RWPE2 (cell line): ENCODE data around the gene GLCE.
"Not testable (repeated sequence)": the region's sequence is repeated elsewhere in the genome, so short reads cannot be mapped to it uniquely, and the experiment has no call there.

Experiments used
- ATAC-seq: fragments of 200-7000 bp; cut with Tn5 transposase; 3 replicates; pipeline ENCODE4 v1.9.1; 2021; ENCODE audit warnings: low read depth
- DNase-seq: peaks from one replicate; pipeline ENCODE4 v3.0.0-alpha.2; 2020; ENCODE audit warnings: low spot score
- H3K27ac ChIP-seq: fragments of 450-650 bp; 2 replicates; pipeline ENCODE4 v1.5.1; 2017; ENCODE audit warnings: mild to moderate bottlenecking; ENCODE audit not compliant: poor library complexity, severe bottlenecking
- H3K27me3 ChIP-seq: fragments of 250-450 bp; sonication (Bioruptor Pico); 2 replicates; pipeline ENCODE4 v1.5.1; 2021; ENCODE audit warnings: mild to moderate bottlenecking, moderate library complexity; ENCODE audit not compliant: insufficient read depth, poor library complexity, severe bottlenecking
- H3K36me3 ChIP-seq: fragments of 250-450 bp; sonication (Bioruptor Pico); 2 replicates; pipeline ENCODE4 v1.5.1; 2020; ENCODE audit warnings: low read depth, mild to moderate bottlenecking, moderate library complexity
- H3K4me1 ChIP-seq: fragments of 250-450 bp; sonication (Bioruptor Pico); 2 replicates; pipeline ENCODE4 v1.5.1; 2021; ENCODE audit warnings: mild to moderate bottlenecking, moderate library complexity; ENCODE audit not compliant: insufficient read depth, poor library complexity, severe bottlenecking
- H3K4me3 ChIP-seq: fragments of 250-450 bp; sonication (Bioruptor Pico); 2 replicates; pipeline ENCODE4 v1.5.1; 2021; ENCODE audit warnings: mild to moderate bottlenecking, moderate library complexity; ENCODE audit not compliant: severe bottlenecking
- H3K9me3 ChIP-seq: fragments of 250-450 bp; sonication (Bioruptor Pico); 2 replicates; pipeline ENCODE4 v1.5.1; 2021; ENCODE audit warnings: mild to moderate bottlenecking, moderate library complexity; ENCODE audit not compliant: severe bottlenecking
- TF ChIP-seq, protein P1 (sequence below): fragments of 450-650 bp; IDR thresholded peaks from one replicate; pipeline ENCODE4 v1.5.1; 2017; ENCODE audit warnings: mild to moderate bottlenecking, moderate library complexity; ENCODE audit not compliant: poor library complexity, severe bottlenecking

GLCE gene

DNA sequence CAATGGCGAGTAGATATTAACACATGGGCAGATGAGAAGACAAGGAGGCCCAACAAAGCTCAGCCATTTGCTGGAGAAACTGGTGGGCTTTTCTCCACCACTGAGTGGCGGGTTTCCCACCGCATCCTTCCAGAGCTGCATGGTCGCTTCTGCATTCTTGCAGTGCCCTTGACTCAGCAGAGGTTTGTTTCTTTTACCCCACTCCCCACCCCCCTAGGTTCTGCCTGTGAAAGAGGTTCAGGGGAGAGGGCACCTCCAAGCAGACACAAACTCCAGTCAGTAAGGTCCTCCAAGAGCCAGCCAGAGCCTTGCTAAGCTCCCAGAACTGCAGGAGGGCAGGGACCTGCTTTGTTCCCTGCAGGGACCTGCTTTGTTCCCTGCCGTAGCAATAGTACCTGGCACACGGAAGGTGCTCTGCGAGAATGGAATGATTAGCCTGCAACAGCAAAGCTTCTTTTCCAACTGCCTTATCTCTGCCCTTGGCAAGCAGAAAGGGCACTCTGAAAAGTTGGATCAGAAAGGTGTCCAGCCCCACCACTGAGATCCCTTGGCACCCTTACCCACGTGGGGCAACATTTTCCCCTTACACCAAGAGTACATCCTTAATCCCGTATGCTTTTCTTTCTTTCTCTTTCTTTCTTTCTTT lies 139.6 kb downstream of the GLCE start:
- TF ChIP-seq, protein P1, sequence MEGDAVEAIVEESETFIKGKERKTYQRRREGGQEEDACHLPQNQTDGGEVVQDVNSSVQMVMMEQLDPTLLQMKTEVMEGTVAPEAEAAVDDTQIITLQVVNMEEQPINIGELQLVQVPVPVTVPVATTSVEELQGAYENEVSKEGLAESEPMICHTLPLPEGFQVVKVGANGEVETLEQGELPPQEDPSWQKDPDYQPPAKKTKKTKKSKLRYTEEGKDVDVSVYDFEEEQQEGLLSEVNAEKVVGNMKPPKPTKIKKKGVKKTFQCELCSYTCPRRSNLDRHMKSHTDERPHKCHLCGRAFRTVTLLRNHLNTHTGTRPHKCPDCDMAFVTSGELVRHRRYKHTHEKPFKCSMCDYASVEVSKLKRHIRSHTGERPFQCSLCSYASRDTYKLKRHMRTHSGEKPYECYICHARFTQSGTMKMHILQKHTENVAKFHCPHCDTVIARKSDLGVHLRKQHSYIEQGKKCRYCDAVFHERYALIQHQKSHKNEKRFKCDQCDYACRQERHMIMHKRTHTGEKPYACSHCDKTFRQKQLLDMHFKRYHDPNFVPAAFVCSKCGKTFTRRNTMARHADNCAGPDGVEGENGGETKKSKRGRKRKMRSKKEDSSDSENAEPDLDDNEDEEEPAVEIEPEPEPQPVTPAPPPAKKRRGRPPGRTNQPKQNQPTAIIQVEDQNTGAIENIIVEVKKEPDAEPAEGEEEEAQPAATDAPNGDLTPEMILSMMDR: no peak
- DNase-seq: peak; percentile 39
- Histone ChIP-seq H3K9me3 (no peaks in the 10 kb centered on the region), H3K4me1 (peaks cover 5% of the 10 kb centered on the region), H3K27ac (no peak overlapping the region), H3K27me3 (peaks cover 8% of the 10 kb centered on the region), H3K4me3 (no peak overlapping the region), H3K36me3 (no peaks in the 10 kb centered on the region)
- ATAC-seq: 0 out of 3 replicates have a peak, but pooled peaks have one; percentile 9

DNA sequence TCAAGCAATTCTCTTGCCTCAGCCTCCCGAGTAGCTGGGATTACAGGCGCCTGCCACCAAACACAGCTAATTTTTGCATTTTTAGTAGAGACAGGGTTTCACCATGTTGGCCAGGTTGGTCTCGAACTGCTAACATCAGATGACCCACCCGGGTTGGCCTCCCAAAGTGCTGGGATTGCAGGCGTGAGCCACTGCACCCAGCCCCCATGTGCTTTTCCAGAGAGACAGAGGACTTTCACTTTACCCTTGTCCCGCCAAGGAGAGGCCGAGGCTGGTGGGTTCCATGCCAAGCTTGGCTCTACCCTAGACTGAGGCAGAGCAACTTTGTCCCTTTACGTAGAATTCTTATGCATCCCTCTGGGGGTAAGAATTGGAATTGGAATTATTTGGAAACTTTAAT lies 140.7 kb downstream of the GLCE start:
- not testable (repeated sequence) for H3K9me3 ChIP-seq, H3K27me3 ChIP-seq, H3K36me3 ChIP-seq, H3K4me3 ChIP-seq, ATAC-seq, H3K27ac ChIP-seq
- peak; percentile 62 for DNase-seq
- H3K4me1 ChIP-seq: peaks cover 15% of the 10 kb centered on the region

DNA sequence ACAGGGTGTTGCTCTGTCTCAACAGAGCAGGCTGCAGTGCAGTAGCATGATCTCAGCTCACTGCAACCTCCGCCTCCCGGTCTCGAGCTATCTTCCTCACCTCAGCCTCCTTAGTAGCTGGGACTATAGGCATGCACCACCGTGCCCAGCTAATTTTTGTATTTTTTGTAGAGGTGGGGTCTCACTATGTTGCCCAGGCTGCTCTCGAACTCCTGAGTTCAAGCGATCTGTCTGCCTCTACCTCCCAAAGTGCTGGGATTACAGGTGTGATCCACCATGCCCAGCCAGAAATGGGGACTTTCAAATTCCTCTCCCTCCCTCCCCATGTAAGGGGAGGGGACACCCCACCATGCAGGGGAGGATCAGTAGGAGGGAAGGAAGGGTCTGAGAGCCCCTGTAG lies 141.7 kb downstream of the GLCE start:
- ATAC-seq, H3K36me3 ChIP-seq, H3K27ac ChIP-seq, H3K27me3 ChIP-seq, H3K9me3 ChIP-seq, H3K4me3 ChIP-seq: not testable (repeated sequence)
- peaks cover 15% of the 10 kb centered on the region for H3K4me1 ChIP-seq
- DNase-seq: peak; percentile 19

DNA sequence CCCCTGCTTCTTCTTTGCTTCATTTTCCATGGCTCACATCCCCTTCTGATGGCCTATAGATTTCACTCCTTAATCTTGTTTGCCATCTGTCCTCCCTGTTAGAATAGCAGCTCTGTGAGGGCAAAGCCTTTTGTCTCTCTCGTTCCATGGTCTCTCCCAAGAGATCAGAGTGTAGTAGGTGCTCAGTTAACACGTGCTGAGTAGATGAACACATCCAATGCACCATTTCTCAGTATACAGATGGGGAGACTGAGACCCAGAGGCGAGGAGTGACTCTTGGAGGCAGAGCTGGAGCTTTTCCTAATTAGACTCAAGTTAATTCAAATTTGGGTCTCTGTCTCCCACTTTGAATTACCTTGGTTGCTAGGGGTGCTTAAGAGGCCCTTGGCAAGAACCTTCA lies 142.5 kb downstream of the GLCE start:
- no peaks in the 10 kb centered on the region for H3K9me3 ChIP-seq
- H3K36me3 ChIP-seq: no peaks in the 10 kb centered on the region
- peaks cover 8% of the 10 kb centered on the region for H3K27me3 ChIP-seq
- ATAC-seq: no peak
- peak; percentile 29 for DNase-seq
- peaks cover 15% of the 10 kb centered on the region for H3K4me1 ChIP-seq
- no peak overlapping the region for H3K4me3 ChIP-seq
- TF ChIP-seq, protein P1: no peak
- no peak overlapping the region for H3K27ac ChIP-seq

DNA sequence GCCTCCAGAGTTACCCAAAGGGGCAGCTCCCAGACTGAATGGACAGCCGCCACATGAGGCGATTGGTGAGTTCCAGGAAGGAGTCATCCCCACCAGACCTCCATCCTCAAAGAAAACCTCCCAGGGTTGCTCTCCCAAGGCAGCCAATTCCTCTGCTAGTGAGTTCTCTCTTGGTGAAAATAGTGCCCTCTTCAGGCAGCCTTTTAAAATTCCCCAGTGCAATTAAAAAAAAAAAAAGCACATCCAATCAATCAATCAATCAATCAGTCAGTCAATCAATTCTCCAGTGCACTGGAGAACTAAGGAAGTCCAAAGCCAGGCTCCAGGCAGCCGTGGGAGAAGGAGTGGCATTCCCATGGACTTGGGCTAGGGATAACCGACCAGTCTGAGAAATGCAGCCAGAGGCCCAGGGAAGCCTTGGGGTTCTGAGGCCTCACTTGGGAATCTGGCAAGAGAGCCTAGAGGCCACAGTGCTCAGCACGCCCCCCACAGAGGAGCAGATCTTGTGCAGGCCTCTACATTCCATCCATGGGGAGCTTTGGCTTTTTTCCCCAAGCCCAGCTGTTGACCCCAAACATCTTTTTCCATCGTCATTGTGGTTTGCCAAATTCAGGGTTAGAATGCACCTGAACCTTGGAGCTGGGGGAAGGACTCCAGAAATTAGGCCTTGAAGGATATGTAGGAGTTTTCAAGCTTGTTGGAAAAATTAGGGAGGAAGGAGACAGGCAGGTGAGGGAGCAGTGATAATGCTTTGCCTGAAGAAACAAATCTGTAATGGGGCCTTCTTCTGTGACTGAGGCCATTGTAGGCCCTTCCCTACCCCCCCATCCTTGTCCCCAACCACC lies 143.1 kb downstream of the GLCE start:
- peak overlapping the region; percentile 40 for H3K27ac ChIP-seq
- DNase-seq: peak; percentile 44
- TF ChIP-seq, protein P1: peak; percentile 37
- peaks cover 8% of the 10 kb centered on the region for H3K27me3 ChIP-seq
- no peak overlapping the region for H3K4me3 ChIP-seq
- H3K4me1 ChIP-seq: peaks cover 15% of the 10 kb centered on the region
- H3K9me3 ChIP-seq: no peaks in the 10 kb centered on the region
- H3K36me3 ChIP-seq: no peaks in the 10 kb centered on the region
- peak; percentile 2; the same call in 1 of the 3 replicates for ATAC-seq

DNA sequence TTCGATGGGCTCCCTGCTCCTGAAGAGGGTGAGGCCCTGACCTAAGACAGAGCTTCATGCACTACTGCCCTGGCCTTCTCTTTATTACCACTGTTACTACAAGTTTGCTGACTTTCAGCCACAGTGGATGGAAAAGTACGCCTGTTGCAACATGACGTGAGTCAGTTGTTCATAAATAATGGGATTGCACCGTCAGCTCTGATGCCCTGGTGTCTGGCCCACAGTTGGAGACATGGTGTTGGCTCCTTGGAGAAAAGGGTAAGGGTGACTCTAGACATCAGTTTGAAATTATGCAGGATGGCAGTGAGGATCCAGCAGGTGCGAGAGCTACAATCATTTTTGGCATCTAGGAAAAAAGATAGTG lies 143.7 kb downstream of the GLCE start:
- DNase-seq (peak; percentile 57), ATAC-seq (peak; percentile 76)
- H3K36me3 ChIP-seq: no peaks in the 10 kb centered on the region
- no peaks in the 10 kb centered on the region for H3K9me3 ChIP-seq
- peaks cover 8% of the 10 kb centered on the region for H3K27me3 ChIP-seq
- TF ChIP-seq, protein P1: no peak
- peak overlapping the region; percentile 40 for H3K27ac ChIP-seq
- peaks cover 15% of the 10 kb centered on the region for H3K4me1 ChIP-seq
- H3K4me3 ChIP-seq: no peak overlapping the region
